Gastroesophageal sphincter (tissue), 3 donors: ENCODE results near the gene CDH13.

Experiments
- CTCF ChIP-seq, 4 experiments: fragments of 200-600 bp in 2 of 4; fragments of 450-650 bp in 2 of 4; sonication (generic) in 1 of 4; IDR thresholded peaks; one replicate each; pipeline ENCODE4 v1.5.1; 2017 to 2019; ENCODE audit warnings: antibody characterized with exemption in 4 of 4, mild to moderate bottlenecking in 2 of 4, moderate library complexity in 2 of 4
- POLR2A ChIP-seq, 2 donors: fragments of 450-650 bp; IDR thresholded peaks; one replicate each; pipeline ENCODE4 v1.6.1; 2017; ENCODE audit warnings: antibody characterized with exemption in 2 of 2, mild to moderate bottlenecking in 2 of 2, moderate library complexity in 1 of 2
- POLR2AphosphoS5 ChIP-seq: sonication (generic); formaldehyde crosslinking; IDR thresholded peaks from one replicate; pipeline ENCODE4 v1.6.1; 2017; ENCODE audit warnings: antibody characterized with exemption

GRCh38 chr16:83700918-83701317 is 1074.1 kb downstream of the CDH13 start:
- TF ChIP-seq CTCF (IDR thresholded peaks at IDR 0.05) (no peak), POLR2AphosphoS5 (no peak), POLR2A (IDR thresholded peaks at IDR 0.05) (no peak)
